K562 (cell line): ENCODE data around the gene DKKL1. TPM values are rescaled to one million over a fixed set of nuclear protein-coding genes. Genes with fewer than 3 reads are reported as not detected.

Source experiments
- ATAC-seq: fragments of 200-7000 bp; cut with Tn5 transposase; 3 replicates; pipeline ENCODE4 v1.9.1; 2020; ENCODE audit warnings: moderate library complexity
- BruUV-seq: library from RNA; stranded (reverse); fragments of 400-500 nt; replicated peaks from 2 replicates; lab custom pipeline; 2021; lab: Mats Ljungman, UMichigan
- CTCF ChIA-PET: fragments of 300-600 bp; formaldehyde crosslinking; extraction: SDS; loops from one replicate; lab custom pipeline; 2021; ENCODE audit warnings: low intra/inter-chr PET ratio; lab: Yijun Ruan, JAX
- POLR2A ChIA-PET: fragments of 300-600, 350-650 bp; sonication (Branson Sonifier 250); formaldehyde crosslinking; extraction: SDS; loops from one replicate; lab custom pipeline; 2021; ENCODE audit warnings: antibody characterized with exemption, inconsistent platforms; lab: Yijun Ruan, JAX
- DNase-seq, 4 experiments: peaks; one replicate each; pipeline versions ENCODE4 v3.0.0 to v3.0.0-alpha.2; 2011 to 2018; ENCODE audit warnings: low spot score in 3 of 4, mixed read lengths in 3 of 4; ENCODE audit errors: extremely low read depth in 1 of 4
- FAIRE-seq: peaks from 2 replicates; lab custom pipeline; 2011; peaks lifted over from hg19 to GRCh38; lab: Jason Lieb, UNC
- H2AFZ ChIP-seq: 2 replicates; pipeline ENCODE4 v1.6.0; 2011; ENCODE audit warnings: low read depth, low read length, control low read depth, inconsistent platforms
- H3K27ac ChIP-seq: fragments of 200-600 bp; 3 replicates; pipeline ENCODE4 v1.8.0; 2011; ENCODE audit warnings: low read depth, mild to moderate bottlenecking, control low read depth, inconsistent platforms, low read length, moderate library complexity, mixed read lengths; ENCODE audit errors: extremely low read depth
- H3K27me3 ChIP-seq, 2 experiments: fragments of 300-600 bp in 1 of 2; 2 replicates in 1 of 2; 3 replicates in 1 of 2; pipeline versions ENCODE4 v1.6.0 to v1.8.0; 2011; ENCODE audit warnings: inconsistent platforms in 2 of 2, low read length in 2 of 2, mild to moderate bottlenecking in 1 of 2, mixed read lengths in 1 of 2, moderate library complexity in 1 of 2; ENCODE audit not compliant: control insufficient read depth in 2 of 2, insufficient read depth in 2 of 2
- H3K36me3 ChIP-seq: fragments of 300-600 bp; 3 replicates; pipeline ENCODE4 v1.8.0; 2011; ENCODE audit warnings: mild to moderate bottlenecking, low read length, inconsistent platforms; ENCODE audit not compliant: control insufficient read depth, insufficient read depth
- H3K4me1 ChIP-seq, 2 experiments: fragments of 200-600 bp in 1 of 2; replicated peaks in 1 of 2; 2 replicates in 1 of 2; 3 replicates in 1 of 2; pipeline versions ENCODE4 v1.5.1 to v1.8.0; 2011; ENCODE audit warnings: inconsistent platforms in 2 of 2, low read length in 2 of 2, mild to moderate bottlenecking in 1 of 2, mixed read lengths in 1 of 2, moderate library complexity in 1 of 2; ENCODE audit not compliant: control insufficient read depth in 2 of 2, insufficient read depth in 2 of 2
- H3K4me2 ChIP-seq: 2 replicates; pipeline ENCODE4 v1.6.1; 2011; ENCODE audit warnings: low read length, control low read depth, inconsistent platforms, mixed read lengths; ENCODE audit not compliant: insufficient read depth
- H3K4me3 ChIP-seq: fragments of 200-600 bp; sonication (generic), shearing (Covaris generic); 2 replicates; pipeline ENCODE4 v1.5.1; 2016; ENCODE audit warnings: control low read depth, inconsistent platforms
- H3K79me2 ChIP-seq: fragments of 200-600 bp; 3 replicates; pipeline ENCODE4 v1.8.0; 2011; ENCODE audit warnings: low read length, inconsistent platforms; ENCODE audit not compliant: control insufficient read depth, insufficient read depth
- H3K9ac ChIP-seq, 2 experiments: 2 replicates each; pipeline versions ENCODE4 v1.6.0 to v1.6.1; 2011; ENCODE audit warnings: low read depth in 2 of 2, low read length in 2 of 2, control low read depth in 1 of 2, inconsistent platforms in 1 of 2, mild to moderate bottlenecking in 1 of 2, mixed read lengths in 1 of 2; ENCODE audit not compliant: insufficient read depth in 1 of 2
- H3K9me1 ChIP-seq: one replicate; pipeline ENCODE4 v1.6.0; 2011; ENCODE audit warnings: inconsistent platforms, mild to moderate bottlenecking, low read length, moderate library complexity; ENCODE audit not compliant: control insufficient read depth, insufficient read depth
- H3K9me3 ChIP-seq: replicated peaks from 2 replicates; pipeline ENCODE4 v1.5.1; 2011; ENCODE audit warnings: low read depth, low read length, inconsistent platforms; ENCODE audit not compliant: control insufficient read depth, insufficient read depth
- H4K20me1 ChIP-seq: replicated peaks from 2 replicates; pipeline ENCODE4 v1.6.1; 2011; ENCODE audit warnings: low read length, inconsistent platforms, mixed read lengths; ENCODE audit not compliant: control insufficient read depth, insufficient read depth
- BHLHE40 ChIP-seq: IDR thresholded peaks from 2 replicates; pipeline ENCODE4 v1.6.1; 2011; ENCODE audit warnings: low read length, improper control_type of control experiment
- POLR2G ChIP-seq: fragments of 200-400 bp; formaldehyde crosslinking; IDR thresholded peaks from 2 replicates; pipeline ENCODE4 v1.6.1; 2017; ENCODE audit warnings: low read depth, mild to moderate bottlenecking, antibody characterized with exemption, low read length, moderate library complexity
- TEAD1 ChIP-seq, 2 experiments: fragments of 450-650 bp in 1 of 2; sonication (generic) in 1 of 2; formaldehyde crosslinking; IDR thresholded peaks; 2 replicates each; pipeline versions ENCODE4 v1.4.0 to v1.8.0; 2020 to 2022; ENCODE audit warnings: mild to moderate bottlenecking in 2 of 2, missing genetic modification reagents in 1 of 2
- XRCC5 ChIP-seq: fragments of 200-400 bp; formaldehyde crosslinking; IDR thresholded peaks from 2 replicates; pipeline ENCODE4 v1.6.1; 2017; ENCODE audit warnings: low read depth, mild to moderate bottlenecking, low read length
- WGBS: fragments of 100-300 bp; shearing (Covaris generic); methylation state at CpG from one replicate; pipeline ENCODE4 v1.1.6; 2016; ENCODE audit warnings: low coverage, mixed read lengths; ENCODE audit not compliant: insufficient coverage; ENCODE audit errors: missing lambda C conversion rate; 5-methylcytosine and 5-hydroxymethylcytosine counted together
- in situ Hi-C: fragments of 300-500 bp; cut with MboI; formaldehyde crosslinking; loops from 4 replicates; pipeline ENCODE4 v1.15.0; 2018; ENCODE audit warnings: inconsistent platforms, mixed read lengths
- intact Hi-C: fragments of 100-400 bp; cut with micrococcal nuclease; formaldehyde crosslinking; loops from 2 replicates; pipeline ENCODE4 v1.14.2; 2022
- polyA plus RNA-seq, 8 experiments: library from polyadenylated mRNA; depleted of rRNA in 4 of 8; stranded (reverse) in 5 of 8; unstranded in 3 of 8; fragments of >200 nt; fragmentation: Nextera tagmentation in 2 of 8; fragmentation: Illumina TruSeq in 1 of 8; extraction: Ambion mirVana in 2 of 8; extraction: Trizol in 1 of 8; gene quantifications; 2 replicates each; pipeline versions ENCODE4 v1.2.1 to v1.2.3, GENCODE V29; 2011 to 2014; ENCODE audit warnings: inconsistent platforms in 1 of 8, missing spikeins in 1 of 8
- total RNA-seq, 7 experiments: library from RNA; depleted of rRNA in 6 of 7; stranded (reverse); fragments of >200 nt in 6 of 7; fragmentation: Illumina TruSeq in 2 of 7; extraction: Trizol in 2 of 7; gene quantifications; 2 replicates each; pipeline versions ENCODE4 v1.2.1 to v1.2.3, GENCODE V29; 2011 to 2021; ENCODE audit warnings: low replicate concordance in 1 of 7
- TF ChIP-seq, protein P1 (sequence below): sonication (generic); formaldehyde crosslinking; IDR thresholded peaks from 2 replicates; pipeline ENCODE4 v1.8.1; 2023; ENCODE audit warnings: mild to moderate bottlenecking, missing genetic modification reagents
- TF ChIP-seq, protein P2 (sequence below): fragments of 450-650 bp; IDR thresholded peaks from 2 replicates; pipeline ENCODE4 v1.6.1; 2017; ENCODE audit warnings: mild to moderate bottlenecking, moderate library complexity
- TF ChIP-seq, protein P3 (sequence below), 3 experiments: fragments of 200-800 bp in 1 of 3; sonication (Bioruptor generic) in 1 of 3; sonication (generic) in 1 of 3; formaldehyde crosslinking in 1 of 3; IDR thresholded peaks; 2 replicates each; pipeline versions ENCODE4 v1.6.1 to v1.8.0; 2016 to 2022; ENCODE audit warnings: mild to moderate bottlenecking in 2 of 3, missing compliant biosample characterization in 2 of 3, missing genetic modification characterization in 2 of 3, missing genetic modification reagents in 1 of 3

The DKKL1 gene
- total and polyA plus RNA-seq, 9 of the 15 experiments (the other 6 are each of a cell fraction or from before 2014, with no cell fraction given): 0.15 to 1.7 (median 0.52) TPM

DNA sequence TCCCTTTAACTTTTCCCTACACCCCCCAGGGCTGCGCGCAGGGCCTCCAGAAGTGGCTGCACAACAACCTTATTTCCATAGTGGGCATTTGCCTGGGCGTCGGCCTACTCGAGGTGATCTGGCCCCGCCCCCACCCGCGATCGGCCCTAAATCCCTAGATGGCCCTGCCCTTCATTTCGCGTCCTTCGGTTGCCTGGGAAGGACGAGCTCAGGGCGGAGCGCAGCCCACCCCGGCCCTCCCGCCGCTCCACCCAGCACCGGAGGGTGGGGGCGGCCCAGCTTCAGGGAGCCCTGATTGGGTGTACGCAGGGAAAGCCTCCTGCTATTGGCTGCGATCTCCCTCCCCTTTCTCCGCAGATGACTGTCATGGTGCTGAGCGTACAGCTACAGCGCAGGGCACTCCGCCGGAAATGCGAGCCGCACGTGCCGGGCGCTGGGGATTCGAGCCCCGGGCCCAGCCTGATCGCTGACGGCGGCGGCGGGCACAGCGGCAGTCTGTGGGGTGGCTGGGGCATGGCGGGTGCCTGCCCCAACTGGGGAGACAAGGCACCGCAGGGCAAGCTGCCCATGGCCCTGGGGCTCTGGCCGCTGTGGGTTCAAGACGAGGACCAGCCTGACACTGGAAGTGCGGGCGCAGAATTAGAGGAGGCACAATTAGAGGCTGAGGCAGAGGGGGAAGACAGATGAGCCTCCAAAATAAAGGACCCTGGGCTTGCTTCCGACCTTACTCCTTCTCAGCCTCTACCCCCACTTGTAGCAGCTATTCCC, 24.2 kb upstream of the DKKL1 start:
- peak overlapping the region; percentile 87; the same call in 1 of the 2 replicates for H2AFZ ChIP-seq
- in situ Hi-C loops (no loop called here), intact Hi-C loops (no loop called here)
- no peaks in the 10 kb centered on the region for H3K79me2 ChIP-seq
- FAIRE-seq: no peak
- peak overlapping the region; percentile 21 to 66 for H3K9ac ChIP-seq
- WGBS: 77% methylated on average over 40 of the region's 47 CpGs
- H3K36me3 ChIP-seq: peaks cover 17% of the 10 kb centered on the region; the same call in 1 of the 3 replicates
- peak overlapping the region; percentile 66; the same call in 2 of the 3 replicates for H3K27ac ChIP-seq
- ATAC-seq: peak; percentile 53
- H3K4me2 ChIP-seq: peak overlapping the region; percentile 75
- ChIA-PET CTCF (no interaction called here), POLR2A (interaction anchor here (0.6 to 1.0 kb wide), 4 partner anchors 20 to 873 kb away, joined by 3 to 5 read pairs (median 3); partner anchors contain the start of gene GFY)
- H3K27me3 ChIP-seq: no peaks in the 10 kb centered on the region
- H3K9me3 ChIP-seq: no peaks in the 10 kb centered on the region
- H3K9me1 ChIP-seq: no peaks in the 10 kb centered on the region
- H3K4me3 ChIP-seq: peak overlapping the region; percentile 34
- H4K20me1 ChIP-seq: no peaks in the 10 kb centered on the region
- peak; percentile 48 to 68 (median 50) for DNase-seq
- peaks cover 37 to 58% of the 10 kb centered on the region in 2 experiments for H3K4me1 ChIP-seq
- BruUV-seq: TSS peak; percentile 52
- 0 out of 2 replicates have a peak, but pooled peaks have one; percentile 24 for TF ChIP-seq XRCC5
- TF ChIP-seq, protein P1, sequence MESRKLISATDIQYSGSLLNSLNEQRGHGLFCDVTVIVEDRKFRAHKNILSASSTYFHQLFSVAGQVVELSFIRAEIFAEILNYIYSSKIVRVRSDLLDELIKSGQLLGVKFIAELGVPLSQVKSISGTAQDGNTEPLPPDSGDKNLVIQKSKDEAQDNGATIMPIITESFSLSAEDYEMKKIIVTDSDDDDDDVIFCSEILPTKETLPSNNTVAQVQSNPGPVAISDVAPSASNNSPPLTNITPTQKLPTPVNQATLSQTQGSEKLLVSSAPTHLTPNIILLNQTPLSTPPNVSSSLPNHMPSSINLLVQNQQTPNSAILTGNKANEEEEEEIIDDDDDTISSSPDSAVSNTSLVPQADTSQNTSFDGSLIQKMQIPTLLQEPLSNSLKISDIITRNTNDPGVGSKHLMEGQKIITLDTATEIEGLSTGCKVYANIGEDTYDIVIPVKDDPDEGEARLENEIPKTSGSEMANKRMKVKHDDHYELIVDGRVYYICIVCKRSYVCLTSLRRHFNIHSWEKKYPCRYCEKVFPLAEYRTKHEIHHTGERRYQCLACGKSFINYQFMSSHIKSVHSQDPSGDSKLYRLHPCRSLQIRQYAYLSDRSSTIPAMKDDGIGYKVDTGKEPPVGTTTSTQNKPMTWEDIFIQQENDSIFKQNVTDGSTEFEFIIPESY: peak; percentile 60
- TF ChIP-seq BHLHE40: peak; percentile 56; the same call in 1 of the 2 replicates
- TF ChIP-seq, protein P2, sequence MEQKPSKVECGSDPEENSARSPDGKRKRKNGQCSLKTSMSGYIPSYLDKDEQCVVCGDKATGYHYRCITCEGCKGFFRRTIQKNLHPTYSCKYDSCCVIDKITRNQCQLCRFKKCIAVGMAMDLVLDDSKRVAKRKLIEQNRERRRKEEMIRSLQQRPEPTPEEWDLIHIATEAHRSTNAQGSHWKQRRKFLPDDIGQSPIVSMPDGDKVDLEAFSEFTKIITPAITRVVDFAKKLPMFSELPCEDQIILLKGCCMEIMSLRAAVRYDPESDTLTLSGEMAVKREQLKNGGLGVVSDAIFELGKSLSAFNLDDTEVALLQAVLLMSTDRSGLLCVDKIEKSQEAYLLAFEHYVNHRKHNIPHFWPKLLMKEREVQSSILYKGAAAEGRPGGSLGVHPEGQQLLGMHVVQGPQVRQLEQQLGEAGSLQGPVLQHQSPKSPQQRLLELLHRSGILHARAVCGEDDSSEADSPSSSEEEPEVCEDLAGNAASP: no peak
- TF ChIP-seq TEAD1 (CRISPR knock-in tag; IDR thresholded peaks at IDR 0.05): no peak
- peak; percentile 70 for TF ChIP-seq POLR2G
- TF ChIP-seq, protein P3, sequence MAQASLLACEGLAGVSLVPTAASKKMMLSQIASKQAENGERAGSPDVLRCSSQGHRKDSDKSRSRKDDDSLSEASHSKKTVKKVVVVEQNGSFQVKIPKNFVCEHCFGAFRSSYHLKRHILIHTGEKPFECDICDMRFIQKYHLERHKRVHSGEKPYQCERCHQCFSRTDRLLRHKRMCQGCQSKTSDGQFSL (CRISPR knock-in tag; IDR thresholded peaks at IDR 0.05): no peak
- TF ChIP-seq, protein P3 (tag; IDR thresholded peaks at IDR 0.05): peak in 1 of 2 experiments; percentile 31; a peak in 1 of 4 replicates
